GM18951 (cell line): ENCODE measurements around the gene PEX3.
"Not testable (repeated sequence)": the region's sequence is repeated elsewhere in the genome, so short reads cannot be mapped to it uniquely, and the experiment has no call there.

Experiments
- POLR2A ChIP-seq: IDR thresholded peaks from 4 replicates; pipeline ENCODE4 v1.6.1; 2011; ENCODE audit warnings: mild to moderate bottlenecking; ENCODE audit not compliant: insufficient read length, insufficient read depth; ENCODE audit errors: extremely low read depth
- in situ Hi-C: fragments of 300-500 bp; cut with MboI; formaldehyde crosslinking; loops from one replicate; pipeline ENCODE4 v1.12.0; 2022; ENCODE audit warnings: low sequenced_read_pairs, mixed read lengths, inconsistent platforms; ENCODE audit not compliant: unreplicated experiment

Gene PEX3

GRCh38 chr6:143506199-143506598 is 55.6 kb downstream of the PEX3 start:
- in situ Hi-C loops: no loop called here
- TF ChIP-seq POLR2A: no peak

- in situ Hi-C loops: no loop called here
- TF ChIP-seq POLR2A: no peak
Observed at GRCh38 chr6:143506620-143507019, 56.0 kb downstream of the PEX3 start.

- in situ Hi-C loops: no loop called here
- TF ChIP-seq POLR2A: no peak
Observed at GRCh38 chr6:143507358-143508145, 56.9 kb downstream of the PEX3 start.

DNA sequence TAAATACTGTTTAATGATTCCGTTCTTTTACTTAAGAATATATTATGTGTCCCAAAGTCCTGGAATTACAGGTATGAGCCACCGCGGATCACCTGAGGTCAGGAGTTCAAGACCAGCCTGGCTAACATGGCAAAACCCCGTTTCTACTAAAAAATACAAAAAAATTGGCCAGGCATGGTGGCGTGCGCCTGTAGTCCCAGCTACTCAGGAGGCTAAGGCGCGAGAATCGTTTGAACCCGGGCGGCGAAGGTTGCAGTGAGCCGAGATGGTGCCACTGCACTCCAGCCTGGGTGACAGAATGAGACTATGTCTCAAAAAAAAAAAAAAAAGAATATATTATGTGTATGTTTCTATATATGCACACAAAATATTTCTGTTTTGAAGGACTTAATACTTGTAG is 59.7 kb downstream of the PEX3 start:
- in situ Hi-C loops: not testable (repeated sequence)

DNA sequence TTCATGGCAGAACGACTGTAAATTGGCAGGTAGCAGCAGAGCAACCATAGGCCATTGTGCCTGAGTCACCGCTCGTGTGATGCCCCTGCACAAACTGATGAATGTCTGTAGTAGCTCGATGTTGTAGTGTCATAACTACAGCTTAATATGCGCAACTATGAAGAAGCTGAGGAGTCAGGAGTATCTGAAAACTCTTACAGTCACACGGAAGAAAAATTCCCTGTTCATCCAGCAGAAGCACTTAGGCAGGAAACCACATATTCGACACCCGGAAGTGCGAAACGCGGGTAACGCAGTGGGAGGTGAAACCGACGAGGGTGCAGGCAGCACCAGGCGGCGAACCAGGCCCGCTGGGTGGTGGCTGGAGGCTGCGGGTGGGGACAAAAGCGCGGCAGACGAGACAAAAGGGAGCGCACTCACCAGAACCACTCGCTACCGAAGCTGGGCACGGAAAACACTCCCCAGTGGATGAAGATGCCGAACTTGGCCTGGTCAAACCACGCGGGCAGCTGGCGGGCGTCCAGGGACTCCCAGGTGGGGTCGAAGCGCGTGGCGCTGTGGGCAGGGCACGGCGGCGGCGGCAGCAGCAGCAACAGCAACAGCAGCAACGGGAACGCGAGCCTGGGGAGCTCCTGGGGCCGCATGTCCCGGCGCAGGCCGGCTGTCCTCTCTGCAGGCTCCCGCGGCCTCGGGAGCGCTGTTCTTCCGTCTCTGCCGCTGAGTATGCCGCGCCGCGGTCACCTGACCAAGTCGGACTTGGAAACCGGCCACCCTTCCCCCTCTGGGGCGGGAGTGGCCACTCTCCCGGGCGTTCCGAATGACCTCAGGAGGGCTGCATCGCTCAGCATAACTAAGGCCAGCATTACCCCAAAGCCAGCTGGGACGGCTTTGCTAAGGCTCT is 60.6 kb downstream of the PEX3 start, which contains the start of gene FUCA2:
Gene FUCA2, minus strand, starts transcription at position 730 of the 901 bp plus-strand sequence. Its CDS starts 86 bp downstream, at position 644.
- in situ Hi-C loops: no loop called here
- peak; percentile 70 for TF ChIP-seq POLR2A

DNA sequence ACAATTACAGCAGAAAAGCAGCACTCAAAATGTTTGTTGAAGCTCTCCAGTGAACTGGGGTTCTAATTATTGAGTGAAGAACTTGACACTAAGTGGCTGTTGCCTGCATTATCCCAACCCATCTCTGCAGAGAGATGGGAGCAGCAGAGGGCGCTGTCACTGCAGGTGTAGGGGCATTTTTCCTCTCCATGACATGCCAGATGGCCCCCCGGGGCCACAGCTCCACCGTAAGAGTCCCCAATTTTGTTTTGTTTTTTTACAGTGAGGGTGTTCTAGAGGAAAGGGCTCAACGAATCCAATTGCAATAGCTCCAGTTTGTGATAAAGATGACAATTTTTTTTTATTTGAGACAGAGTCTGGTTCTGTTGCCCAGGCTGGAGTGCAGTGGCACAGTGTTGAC is 62.8 kb downstream of the PEX3 start:
- TF ChIP-seq POLR2A: no peak
- in situ Hi-C loops: no loop called here

DNA sequence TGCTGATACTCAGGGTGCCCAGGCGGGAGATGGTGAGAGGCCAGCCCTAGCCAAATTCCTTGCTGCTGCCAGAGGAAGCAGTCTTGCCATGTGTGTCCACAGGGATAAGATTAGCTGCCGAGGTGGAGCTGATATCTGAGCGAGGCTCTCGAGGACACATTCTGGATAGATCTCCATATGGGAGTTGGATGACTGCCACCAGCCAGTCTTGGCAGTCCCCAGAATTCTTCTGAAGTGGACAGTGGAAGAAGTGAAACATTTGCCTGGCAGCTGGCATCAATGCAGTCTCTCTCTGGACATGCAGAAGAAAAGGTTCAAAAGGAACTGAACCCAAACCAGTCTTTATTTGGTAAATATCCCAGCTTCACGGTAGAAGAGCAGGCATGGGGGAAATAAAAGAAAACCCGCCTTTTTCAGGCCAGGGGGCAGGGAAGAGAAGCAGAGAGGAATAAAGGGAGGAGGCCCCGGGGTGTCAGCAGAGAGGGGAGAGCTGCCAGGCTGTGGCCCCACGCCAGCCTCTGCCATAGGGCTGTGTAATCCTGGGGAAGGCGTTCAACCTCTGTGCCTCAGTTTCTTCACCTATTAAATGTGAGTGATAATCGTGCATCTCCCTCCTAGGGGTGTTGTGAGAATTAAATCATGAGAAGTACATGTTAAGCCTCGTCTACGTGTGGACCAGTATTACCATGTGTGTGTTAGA is 64.6 kb downstream of the PEX3 start:
- no peak for TF ChIP-seq POLR2A
- in situ Hi-C loops: no loop called here

DNA sequence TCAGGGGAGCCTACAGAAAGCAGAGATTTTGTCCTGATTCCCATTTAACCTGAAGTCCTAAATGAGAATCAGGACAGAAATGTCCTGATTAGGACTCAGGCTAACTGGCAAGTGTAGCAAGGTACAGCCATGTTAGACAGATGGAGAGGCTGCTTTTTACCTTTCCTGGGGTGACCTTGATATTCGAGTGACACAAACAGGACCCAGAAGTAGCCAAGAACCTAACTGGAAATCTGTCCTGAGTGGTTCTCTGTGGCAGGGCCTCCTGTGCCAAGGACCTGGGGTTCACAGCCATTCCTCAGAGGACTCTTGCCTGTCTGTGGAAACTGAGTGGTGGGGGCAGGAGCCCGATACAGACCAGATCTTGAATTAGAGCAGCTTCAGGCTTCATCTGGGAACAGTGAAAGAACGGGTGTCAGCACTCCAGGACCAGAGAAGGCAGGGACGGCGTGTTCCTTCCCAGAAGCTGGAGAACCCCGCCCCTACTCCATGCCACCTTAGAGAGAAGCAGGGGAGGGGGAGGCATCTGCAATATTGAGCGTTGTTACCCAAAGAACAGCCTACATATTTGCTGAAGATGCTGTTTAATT is 65.3 kb downstream of the PEX3 start:
- in situ Hi-C loops: no loop called here
- no peak for TF ChIP-seq POLR2A

- in situ Hi-C loops: no loop called here
- no peak for TF ChIP-seq POLR2A
Observed at GRCh38 chr6:143516690-143517446, 66.3 kb downstream of the PEX3 start.

- TF ChIP-seq POLR2A: no peak
- in situ Hi-C loops: no loop called here
Observed at GRCh38 chr6:143517447-143517773, 66.8 kb downstream of the PEX3 start.

- in situ Hi-C loops: no loop called here
- no peak for TF ChIP-seq POLR2A
Observed at GRCh38 chr6:143522039-143522600, 71.5 kb downstream of the PEX3 start.

DNA sequence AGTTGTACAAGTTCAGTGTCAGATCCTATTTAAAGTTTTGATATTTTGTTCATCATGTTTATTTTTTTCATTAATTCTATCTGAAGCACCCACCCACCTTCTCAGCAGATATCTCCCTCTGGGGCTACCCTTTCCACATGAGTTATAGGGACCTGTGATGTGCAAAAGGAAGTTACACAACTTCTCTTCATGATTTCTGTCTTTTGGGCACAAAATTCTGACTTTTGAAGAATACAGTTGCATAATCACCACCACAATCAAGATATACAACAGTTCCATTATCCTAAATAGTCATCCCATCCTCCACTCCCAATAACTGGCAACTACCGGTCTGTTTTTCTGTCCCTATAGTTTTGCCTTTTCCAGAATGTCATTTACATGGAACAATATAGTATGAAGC is 74.8 kb downstream of the PEX3 start:
- in situ Hi-C loops: no loop called here
- TF ChIP-seq POLR2A: no peak

DNA sequence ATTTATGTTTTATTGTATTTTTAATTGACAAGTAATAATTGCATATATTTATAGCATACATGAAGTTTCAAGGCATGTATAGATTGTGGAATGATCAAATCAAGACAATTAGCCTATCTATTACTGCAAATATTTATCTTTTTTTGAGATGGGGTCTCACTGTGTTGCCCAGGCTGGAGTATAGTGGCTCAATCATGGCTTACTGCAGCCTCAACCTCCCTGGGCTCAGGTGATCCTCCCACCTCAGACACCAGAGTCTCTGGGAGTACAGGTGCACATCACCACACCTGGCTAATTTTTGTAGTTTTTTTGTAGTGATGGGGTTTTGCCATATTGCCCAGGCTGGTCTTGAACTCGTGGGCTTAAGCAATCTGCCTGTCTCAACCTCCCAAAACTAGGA is 77.1 kb downstream of the PEX3 start:
- in situ Hi-C loops: no loop called here
- no peak for TF ChIP-seq POLR2A
